ENCODE results near the gene PLPPR1. TPM values are rescaled to one million over a fixed set of nuclear protein-coding genes. Genes with fewer than 3 reads are reported as not detected.

The PLPPR1 gene
- total RNA-seq, 1 donor = not detected

- no peak for DNase-seq (ENCODE audit: low read depth)
- no peak for TF ChIP-seq CTCF (IDR thresholded peaks at IDR 0.05; ENCODE audit: insufficient read depth, low read length)
- H3K4me3 ChIP-seq (ENCODE audit: low read depth, low read length) = no peak overlapping the region
Measured at GRCh38 chr9:101219030-101219429, 190.5 kb downstream of the PLPPR1 start.

- TF ChIP-seq CTCF (IDR thresholded peaks at IDR 0.05; ENCODE audit: insufficient read depth, low read length) = no peak
- H3K4me3 ChIP-seq (ENCODE audit: low read depth, low read length) = no peak overlapping the region
- DNase-seq (ENCODE audit: low read depth) = no peak
Measured at GRCh38 chr9:101220341-101220740, 191.8 kb downstream of the PLPPR1 start.

GRCh38 chr9:101225271-101225670 lies 196.7 kb downstream of the PLPPR1 start:
- TF ChIP-seq CTCF (IDR thresholded peaks at IDR 0.05; ENCODE audit: insufficient read depth, low read length) = no peak
- no peak for DNase-seq (ENCODE audit: low read depth)
- no peak overlapping the region for H3K4me3 ChIP-seq (ENCODE audit: low read depth, low read length)

GRCh38 chr9:101226161-101226560 lies 197.6 kb downstream of the PLPPR1 start:
- no peak overlapping the region for H3K4me3 ChIP-seq (ENCODE audit: low read depth, low read length)
- DNase-seq (ENCODE audit: low read depth) = no peak
- TF ChIP-seq CTCF (IDR thresholded peaks at IDR 0.05; ENCODE audit: insufficient read depth, low read length) = no peak

- no peak overlapping the region for H3K4me3 ChIP-seq (ENCODE audit: low read depth, low read length)
- no peak for DNase-seq (ENCODE audit: low read depth)
- TF ChIP-seq CTCF (IDR thresholded peaks at IDR 0.05; ENCODE audit: insufficient read depth, low read length) = no peak
Measured at GRCh38 chr9:101226803-101227202, 198.3 kb downstream of the PLPPR1 start.

GRCh38 chr9:101229606-101230005 lies 201.1 kb downstream of the PLPPR1 start:
- no peak for TF ChIP-seq CTCF (IDR thresholded peaks at IDR 0.05; ENCODE audit: insufficient read depth, low read length)
- no peak overlapping the region for H3K4me3 ChIP-seq (ENCODE audit: low read depth, low read length)
- DNase-seq (ENCODE audit: low read depth) = no peak

GRCh38 chr9:101232405-101232977 lies 204.0 kb downstream of the PLPPR1 start:
- DNase-seq (ENCODE audit: low read depth) = no peak
- no peak for TF ChIP-seq CTCF (IDR thresholded peaks at IDR 0.05; ENCODE audit: insufficient read depth, low read length)
- no peak overlapping the region for H3K4me3 ChIP-seq (ENCODE audit: low read depth, low read length)
